CD4-positive, alpha-beta T cell treated with Interleukin-10 for 1 hour (primary cell): Measurements from ENCODE around the gene CEP44.
A peak's percentile ranks its signal among the peaks of the same experiment; 100 is the strongest.
"Not testable (repeated sequence)": the region's sequence is repeated elsewhere in the genome, so short reads cannot be mapped to it uniquely, and the experiment has no call there.

ENCODE experiments used
- DNase-seq: peaks from one replicate; pipeline ENCODE4 v3.0.0-alpha.2; 2020

CEP44 gene

GRCh38 chr4:174283507-174284471, at the start of gene CEP44, which contains the start of gene FBXO8:
Gene CEP44, plus strand, starts transcription at chr4:174283911. Its CDS starts 15,211 bp downstream, at chr4:174299122.
Gene FBXO8, minus strand, starts transcription at chr4:174283667. Its CDS starts 20,575 bp downstream, at chr4:174263092.
- DNase-seq: peak; percentile 79

DNA sequence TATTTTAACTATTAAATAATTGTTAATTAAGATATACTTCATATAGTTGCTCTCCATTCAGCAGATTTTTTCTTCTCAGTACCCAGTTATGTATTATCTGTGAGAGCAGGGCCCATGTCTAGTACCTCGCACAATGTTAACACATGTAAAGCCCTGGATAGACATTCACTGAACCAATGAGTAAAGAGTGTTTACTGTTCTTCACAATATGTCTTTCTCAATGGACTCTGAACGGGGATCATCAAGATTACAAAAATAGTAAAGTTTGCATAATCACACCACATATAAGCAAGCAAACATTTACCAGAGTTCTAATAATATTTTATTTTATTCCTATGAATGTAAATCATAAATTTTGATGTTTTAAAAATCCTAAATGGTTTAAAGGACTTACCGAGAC, 47.4 kb upstream of the CEP44 start:
- no peak for DNase-seq

DNA sequence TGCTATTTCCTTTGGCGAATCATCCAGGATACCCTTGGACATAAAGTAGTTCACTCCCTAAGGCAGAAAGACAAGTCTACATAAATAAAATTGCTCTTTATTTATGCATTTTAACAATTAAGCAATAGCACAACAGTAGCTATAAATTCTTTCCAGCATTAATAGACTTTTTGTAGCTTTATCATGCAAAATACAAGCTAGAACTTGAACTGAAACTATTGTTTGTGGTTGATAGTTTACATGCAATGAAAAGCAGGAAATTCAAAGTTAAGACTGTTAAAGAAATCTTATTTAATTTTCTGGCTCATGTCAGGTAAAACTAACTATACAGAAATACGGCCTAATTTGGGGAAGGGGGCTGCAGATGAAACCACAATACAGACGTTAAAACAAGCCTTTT, 42.5 kb upstream of the CEP44 start:
- no peak for DNase-seq

DNA sequence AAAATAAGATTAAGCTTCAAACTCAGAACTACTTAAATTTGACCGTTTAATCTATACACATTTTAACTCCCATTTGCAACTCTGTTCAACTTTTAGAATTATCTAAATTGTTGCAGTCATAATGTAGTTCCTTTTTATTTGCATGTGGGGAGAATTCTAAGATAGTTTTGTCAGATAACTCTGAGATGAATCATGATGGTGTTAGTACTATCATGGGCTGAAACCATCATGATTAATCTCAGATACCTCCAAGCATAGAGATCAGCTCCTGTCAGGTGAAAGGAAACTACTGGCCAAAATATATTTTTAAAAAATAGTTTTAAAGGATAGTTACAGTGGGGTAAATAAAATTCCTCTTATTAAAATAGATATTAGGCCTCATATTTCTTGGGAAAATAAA, 39.3 kb upstream of the CEP44 start:
- DNase-seq: no peak

- no peak for DNase-seq
Measured at GRCh38 chr4:174245714-174246113, 38.0 kb upstream of the CEP44 start.

DNA sequence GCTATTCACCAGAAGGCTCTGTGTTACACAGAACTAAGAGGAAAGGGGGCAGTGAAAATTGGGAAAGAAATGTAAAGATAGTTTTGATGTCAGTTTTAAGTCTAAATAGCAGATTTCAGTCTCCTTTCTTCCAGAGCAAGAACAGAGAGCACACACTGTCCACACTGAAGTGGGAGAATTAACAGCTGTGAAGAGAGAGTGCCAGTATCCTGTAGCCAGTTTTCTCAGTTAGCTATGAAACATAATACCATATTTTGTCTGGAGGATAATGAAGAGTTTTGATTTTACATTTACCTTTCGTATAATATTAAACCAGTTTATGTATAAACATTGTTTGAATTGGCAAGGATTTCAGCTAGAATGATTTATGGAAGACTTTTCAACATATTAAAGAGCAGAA, 35.3 kb upstream of the CEP44 start:
- DNase-seq: no peak

DNA sequence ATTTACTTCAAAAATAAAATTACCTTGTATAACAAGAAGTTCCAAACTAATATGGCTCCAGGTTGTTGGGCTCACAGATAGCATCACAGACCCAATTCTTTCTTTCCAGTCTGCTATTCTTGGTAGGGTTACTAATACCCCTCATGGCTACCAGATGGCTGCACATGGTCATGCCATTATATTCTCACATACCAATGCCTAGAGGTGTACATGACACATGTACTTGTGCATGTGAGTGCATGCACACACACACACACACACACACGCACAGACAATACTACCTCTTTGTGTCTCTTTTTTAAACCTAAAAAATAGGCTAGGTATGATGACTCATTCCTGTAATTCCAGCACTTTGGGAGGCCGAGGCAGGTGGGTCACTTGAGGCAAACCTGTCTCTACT, 31.3 kb upstream of the CEP44 start:
- DNase-seq: no peak

GRCh38 chr4:174254613-174255012, 29.1 kb upstream of the CEP44 start:
- no peak for DNase-seq

- DNase-seq: no peak
Measured at GRCh38 chr4:174255374-174255773, 28.3 kb upstream of the CEP44 start.

DNA sequence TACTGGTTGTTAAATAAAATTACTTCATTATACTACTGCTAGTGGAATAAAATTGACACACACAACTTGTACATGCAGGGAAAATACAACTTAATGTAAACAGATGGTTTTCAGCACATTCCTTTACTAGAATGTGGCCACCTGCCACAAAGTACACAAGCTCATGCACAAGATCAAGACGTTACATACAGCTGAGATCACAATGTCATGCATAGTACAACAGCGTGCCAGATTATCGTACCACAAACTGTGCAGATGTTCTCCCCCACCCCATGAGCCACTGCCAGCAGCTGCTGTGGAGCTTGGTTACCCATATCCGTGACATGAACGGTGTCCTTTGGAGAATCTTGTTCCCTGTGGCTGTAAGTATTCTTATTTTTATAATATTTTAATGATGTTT, 27.9 kb upstream of the CEP44 start:
- no peak for DNase-seq

- no peak for DNase-seq
Measured at GRCh38 chr4:174256277-174256713, 27.4 kb upstream of the CEP44 start.

- DNase-seq: no peak
Measured at GRCh38 chr4:174259580-174259979, 24.1 kb upstream of the CEP44 start.

GRCh38 chr4:174260099-174260498, 23.6 kb upstream of the CEP44 start:
- no peak for DNase-seq

GRCh38 chr4:174261432-174261831, 22.3 kb upstream of the CEP44 start:
- DNase-seq: not testable (repeated sequence)

GRCh38 chr4:174262624-174263444, 20.9 kb upstream of the CEP44 start:
- DNase-seq: no peak

GRCh38 chr4:174263445-174263736, 20.3 kb upstream of the CEP44 start:
- DNase-seq: no peak

- DNase-seq: no peak
Measured at GRCh38 chr4:174265916-174266315, 17.8 kb upstream of the CEP44 start.

GRCh38 chr4:174266416-174266815, 17.3 kb upstream of the CEP44 start:
- no peak for DNase-seq

DNA sequence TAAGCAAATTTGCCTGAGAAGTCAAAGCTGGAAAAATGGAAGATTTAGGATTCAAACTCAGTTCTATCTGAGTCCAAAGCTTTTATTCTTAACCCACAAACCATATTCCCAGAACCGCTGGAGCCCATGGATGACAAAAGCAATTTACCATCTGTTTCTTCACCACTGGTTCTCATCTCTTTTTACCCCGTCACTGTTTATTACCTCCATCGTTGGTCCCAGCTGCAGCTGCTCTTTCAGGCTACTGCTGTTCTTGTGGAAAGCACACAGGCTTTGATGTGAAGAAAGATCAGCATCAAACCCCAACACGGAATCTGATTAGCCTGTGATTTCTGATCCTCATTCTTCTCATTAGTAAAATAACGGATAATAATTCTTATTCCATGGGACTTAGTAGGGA, 9.8 kb upstream of the CEP44 start:
- no peak for DNase-seq

GRCh38 chr4:174274436-174274835, 9.3 kb upstream of the CEP44 start:
- no peak for DNase-seq

DNA sequence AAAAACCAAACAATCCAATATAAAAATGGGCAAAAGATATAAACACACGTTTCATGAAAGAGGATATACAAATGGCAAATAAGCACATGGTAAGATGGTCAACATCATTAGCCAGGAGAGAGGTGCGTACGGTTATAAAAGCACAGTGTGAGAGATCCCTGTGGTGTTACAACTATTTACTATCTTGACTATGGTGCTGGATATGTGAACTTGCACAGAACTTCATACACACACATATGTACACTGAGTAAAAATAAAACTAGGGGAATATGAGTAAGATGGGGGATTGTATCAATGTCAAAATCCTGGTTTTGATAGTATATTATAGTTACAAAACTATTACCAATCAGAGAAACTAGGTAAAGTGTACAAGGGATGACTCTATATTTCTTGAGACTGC, 8.6 kb upstream of the CEP44 start:
- DNase-seq: no peak

- DNase-seq: no peak
Measured at GRCh38 chr4:174277433-174277832, 6.3 kb upstream of the CEP44 start.

- DNase-seq: peak; percentile 9
Measured at GRCh38 chr4:174278467-174278866, 5.2 kb upstream of the CEP44 start.
